Neuron (in vitro differentiated cells): Measurements from ENCODE around the gene VPS33A.
"Not testable (repeated sequence)": the region's sequence is repeated elsewhere in the genome, so short reads cannot be mapped to it uniquely, and the experiment has no call there.

Source experiments
- H2AFZ ChIP-seq: one replicate; pipeline ENCODE4 v1.6.1; 2013; ENCODE audit warnings: low read depth, mild to moderate bottlenecking, inconsistent platforms, low read length, moderate library complexity
- H3K27me3 ChIP-seq: one replicate; pipeline ENCODE4 v1.6.1; 2013; ENCODE audit warnings: low read length; ENCODE audit not compliant: insufficient read depth
- H3K36me3 ChIP-seq: one replicate; pipeline ENCODE4 v1.6.1; 2013; ENCODE audit warnings: low read length; ENCODE audit not compliant: insufficient read depth
- H3K4me1 ChIP-seq: one replicate; pipeline ENCODE4 v1.6.1; 2013; ENCODE audit warnings: low read length; ENCODE audit not compliant: insufficient read depth
- H3K4me3 ChIP-seq: 2 replicates; pipeline ENCODE4 v1.5.1; 2013; ENCODE audit warnings: mild to moderate bottlenecking, low read length, moderate library complexity
- H3K9me3 ChIP-seq: one replicate; pipeline ENCODE4 v1.6.1; 2013; ENCODE audit warnings: low read length

Gene VPS33A

GRCh38 chr12:122291431-122291830, 25.1 kb upstream of the VPS33A start:
- Histone ChIP-seq H2AFZ (no peak overlapping the region), H3K27me3 (no peaks in the 10 kb centered on the region), H3K4me1 (no peaks in the 10 kb centered on the region), H3K36me3 (peaks cover 40% of the 10 kb centered on the region), H3K9me3 (peaks cover 2% of the 10 kb centered on the region), H3K4me3 (no peak overlapping the region)

DNA sequence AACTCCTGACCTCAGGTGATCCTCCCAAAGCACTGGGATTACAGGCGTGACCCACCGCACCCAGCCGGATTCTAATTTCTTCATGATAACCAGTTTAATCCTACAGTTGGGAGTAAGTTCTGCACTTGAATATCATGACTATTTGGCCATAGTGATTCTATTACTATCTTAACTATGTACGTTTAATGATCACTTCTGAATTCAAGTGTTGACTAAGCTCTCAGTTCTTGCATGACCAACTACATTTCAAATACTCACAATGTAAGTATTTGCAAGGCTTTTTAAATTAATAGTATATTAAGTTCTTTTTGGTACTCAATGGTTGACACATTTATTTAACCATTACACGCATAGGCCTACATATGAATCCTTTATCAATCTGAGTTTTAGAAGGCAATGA, 17.4 kb upstream of the VPS33A start:
- Histone ChIP-seq H3K36me3 (peaks cover 36% of the 10 kb centered on the region), H3K9me3 (no peaks in the 10 kb centered on the region), H3K4me1 (peaks cover 7% of the 10 kb centered on the region), H2AFZ (no peak overlapping the region), H3K27me3 (no peaks in the 10 kb centered on the region), H3K4me3 (no peak overlapping the region)

DNA sequence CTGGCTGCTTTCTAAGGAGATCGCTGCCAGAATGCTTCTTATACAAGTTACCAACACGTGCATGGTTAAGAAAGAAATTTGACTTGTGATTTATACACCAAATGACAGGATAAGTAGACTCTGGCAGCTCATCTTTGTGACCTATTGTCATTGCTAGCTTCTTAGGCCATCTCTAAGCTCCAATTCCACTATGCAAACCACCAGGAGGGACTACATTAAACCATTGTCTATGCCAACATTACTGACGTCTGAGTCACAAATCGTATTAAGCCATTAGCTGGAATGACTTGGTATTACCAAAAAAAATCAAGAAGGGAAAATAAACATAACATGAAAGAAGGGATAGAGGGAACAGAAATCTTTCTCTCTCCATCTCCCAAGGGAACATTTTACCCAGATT, 15.8 kb upstream of the VPS33A start:
- H3K36me3 ChIP-seq: peaks cover 41% of the 10 kb centered on the region
- no peaks in the 10 kb centered on the region for H3K27me3 ChIP-seq
- H3K4me1 ChIP-seq: peaks cover 7% of the 10 kb centered on the region
- no peak overlapping the region for H3K4me3 ChIP-seq
- no peak overlapping the region for H2AFZ ChIP-seq
- no peaks in the 10 kb centered on the region for H3K9me3 ChIP-seq

DNA sequence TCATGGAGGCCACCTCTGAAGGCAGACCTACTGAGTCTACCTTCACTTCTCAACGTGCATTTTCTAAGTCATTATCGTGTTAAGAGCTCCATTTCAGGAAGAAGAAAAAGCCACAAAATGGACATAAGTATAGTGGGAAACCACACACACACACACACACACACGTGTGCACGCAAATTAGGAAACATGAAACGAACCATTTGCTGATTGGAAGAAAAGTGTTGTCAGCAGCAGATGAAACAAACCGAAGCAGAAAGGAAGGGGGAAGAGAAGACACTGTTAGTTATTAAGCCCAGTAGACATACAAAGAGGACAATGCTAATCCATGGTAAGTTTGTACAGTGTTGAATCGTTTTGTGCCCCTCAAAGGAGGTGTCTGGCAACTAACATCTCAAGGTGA, 9.9 kb upstream of the VPS33A start:
- H3K4me3 ChIP-seq: no peak overlapping the region
- H3K36me3 ChIP-seq: peaks cover 65% of the 10 kb centered on the region
- H2AFZ ChIP-seq: no peak overlapping the region
- no peaks in the 10 kb centered on the region for H3K27me3 ChIP-seq
- H3K4me1 ChIP-seq: no peaks in the 10 kb centered on the region
- H3K9me3 ChIP-seq: no peaks in the 10 kb centered on the region

DNA sequence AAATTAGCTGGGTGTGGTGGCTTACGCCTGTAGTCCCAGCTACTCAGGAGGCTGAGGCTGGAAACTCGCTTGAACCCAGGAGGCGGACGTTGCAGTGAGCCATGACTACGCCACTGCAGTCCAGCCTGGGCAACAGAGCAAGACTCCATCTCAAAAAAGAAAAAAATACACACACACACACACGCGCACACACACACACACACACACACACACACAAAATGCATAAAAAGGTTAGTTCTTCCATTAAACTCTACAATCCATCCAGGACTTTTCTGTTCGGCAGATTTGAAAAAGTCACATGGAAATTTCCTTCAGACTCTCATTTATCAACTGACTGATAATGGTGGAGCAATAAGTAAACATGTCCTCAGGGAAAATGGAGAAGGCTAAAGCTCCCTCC, 9.2 kb upstream of the VPS33A start:
- Histone ChIP-seq H3K9me3 (no peaks in the 10 kb centered on the region), H3K36me3 (peaks cover 60% of the 10 kb centered on the region), H3K4me3 (no peak overlapping the region), H2AFZ (no peak overlapping the region), H3K4me1 (no peaks in the 10 kb centered on the region), H3K27me3 (no peaks in the 10 kb centered on the region)

GRCh38 chr12:122265886-122266229, 436 bp downstream of the VPS33A start:
- Histone ChIP-seq H3K4me3 (peak overlapping the region; percentile 65), H3K27me3 (no peaks in the 10 kb centered on the region), H3K4me1 (peaks cover 7% of the 10 kb centered on the region), H2AFZ (peak overlapping the region; percentile 31), H3K9me3 (no peaks in the 10 kb centered on the region), H3K36me3 (peaks cover 18% of the 10 kb centered on the region)

DNA sequence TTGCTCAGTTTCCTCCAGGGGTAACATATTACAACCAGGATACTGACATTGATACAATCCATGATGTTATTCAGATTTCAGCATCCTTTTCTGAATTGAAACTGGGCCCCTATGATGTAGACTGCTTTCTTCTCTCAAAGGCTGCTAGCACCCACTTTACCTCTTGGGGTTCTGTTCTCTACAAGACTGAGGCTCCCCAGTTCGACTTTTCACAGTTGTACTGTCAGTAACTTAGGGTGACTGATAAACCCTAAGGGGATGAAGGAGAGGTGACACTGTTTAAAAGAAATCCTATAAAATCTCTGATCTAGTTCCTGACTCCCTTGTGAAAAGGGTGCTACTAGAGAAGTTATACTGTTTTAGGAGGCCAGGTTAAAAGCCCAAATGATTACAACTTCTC, 818 bp downstream of the VPS33A start:
- peaks cover 21% of the 10 kb centered on the region for H3K36me3 ChIP-seq
- H3K4me1 ChIP-seq: peaks cover 7% of the 10 kb centered on the region
- H3K4me3 ChIP-seq: peak overlapping the region; percentile 65
- peak overlapping the region; percentile 31 for H2AFZ ChIP-seq
- no peaks in the 10 kb centered on the region for H3K9me3 ChIP-seq
- H3K27me3 ChIP-seq: no peaks in the 10 kb centered on the region

GRCh38 chr12:122260735-122261134, 5.6 kb downstream of the VPS33A start:
- H3K27me3 ChIP-seq, H2AFZ ChIP-seq, H3K9me3 ChIP-seq, H3K4me3 ChIP-seq, H3K4me1 ChIP-seq: not testable (repeated sequence)
- H3K36me3 ChIP-seq: peaks cover 49% of the 10 kb centered on the region

- peaks cover 49% of the 10 kb centered on the region for H3K36me3 ChIP-seq
- H3K27me3 ChIP-seq, H3K9me3 ChIP-seq, H3K4me1 ChIP-seq, H3K4me3 ChIP-seq, H2AFZ ChIP-seq: not testable (repeated sequence)
These were observed 7.4 kb downstream of the VPS33A start for GRCh38 chr12:122258939-122259338.

GRCh38 chr12:122258462-122258861, 7.8 kb downstream of the VPS33A start:
- H2AFZ ChIP-seq, H3K27me3 ChIP-seq, H3K9me3 ChIP-seq, H3K4me1 ChIP-seq, H3K4me3 ChIP-seq: not testable (repeated sequence)
- peaks cover 44% of the 10 kb centered on the region for H3K36me3 ChIP-seq

GRCh38 chr12:122250536-122250935, 15.8 kb downstream of the VPS33A start:
- Histone ChIP-seq H3K36me3 (peaks cover 26% of the 10 kb centered on the region), H2AFZ (no peak overlapping the region), H3K9me3 (no peaks in the 10 kb centered on the region), H3K27me3 (no peaks in the 10 kb centered on the region), H3K4me1 (no peaks in the 10 kb centered on the region), H3K4me3 (no peak overlapping the region)

GRCh38 chr12:122250047-122250446, 16.2 kb downstream of the VPS33A start:
- no peak overlapping the region for H3K4me3 ChIP-seq

DNA sequence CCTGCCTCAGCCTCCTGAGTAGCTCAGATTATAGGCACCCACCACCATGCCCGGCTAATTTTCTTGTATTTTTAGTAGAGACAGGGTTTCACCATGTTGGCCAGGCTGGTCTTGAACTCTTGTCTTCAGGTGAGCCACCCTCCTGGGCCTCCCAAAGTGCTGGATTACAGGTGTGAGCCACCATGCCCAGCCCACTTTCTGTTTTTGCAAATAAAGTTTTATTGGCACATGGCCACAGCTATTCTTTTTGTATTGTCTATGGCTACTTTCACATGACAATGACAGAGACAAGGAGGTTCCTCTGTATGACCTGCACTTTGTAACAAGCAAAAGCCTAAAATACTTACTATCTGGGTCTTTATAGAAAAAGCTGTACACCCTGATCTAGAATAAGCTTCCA, 20.7 kb downstream of the VPS33A start:
- H3K4me1 ChIP-seq: no peaks in the 10 kb centered on the region
- no peak overlapping the region for H3K4me3 ChIP-seq
- no peak overlapping the region for H2AFZ ChIP-seq
- H3K9me3 ChIP-seq: no peaks in the 10 kb centered on the region
- no peaks in the 10 kb centered on the region for H3K27me3 ChIP-seq
- H3K36me3 ChIP-seq: peaks cover 47% of the 10 kb centered on the region

More at GRCh38 chr12:122250047-122250446, 16.2 kb downstream of the VPS33A start:
- Histone ChIP-seq H3K4me1 (no peaks in the 10 kb centered on the region), H3K9me3 (no peaks in the 10 kb centered on the region), H2AFZ (no peak overlapping the region), H3K36me3 (peaks cover 26% of the 10 kb centered on the region), H3K27me3 (no peaks in the 10 kb centered on the region)

DNA sequence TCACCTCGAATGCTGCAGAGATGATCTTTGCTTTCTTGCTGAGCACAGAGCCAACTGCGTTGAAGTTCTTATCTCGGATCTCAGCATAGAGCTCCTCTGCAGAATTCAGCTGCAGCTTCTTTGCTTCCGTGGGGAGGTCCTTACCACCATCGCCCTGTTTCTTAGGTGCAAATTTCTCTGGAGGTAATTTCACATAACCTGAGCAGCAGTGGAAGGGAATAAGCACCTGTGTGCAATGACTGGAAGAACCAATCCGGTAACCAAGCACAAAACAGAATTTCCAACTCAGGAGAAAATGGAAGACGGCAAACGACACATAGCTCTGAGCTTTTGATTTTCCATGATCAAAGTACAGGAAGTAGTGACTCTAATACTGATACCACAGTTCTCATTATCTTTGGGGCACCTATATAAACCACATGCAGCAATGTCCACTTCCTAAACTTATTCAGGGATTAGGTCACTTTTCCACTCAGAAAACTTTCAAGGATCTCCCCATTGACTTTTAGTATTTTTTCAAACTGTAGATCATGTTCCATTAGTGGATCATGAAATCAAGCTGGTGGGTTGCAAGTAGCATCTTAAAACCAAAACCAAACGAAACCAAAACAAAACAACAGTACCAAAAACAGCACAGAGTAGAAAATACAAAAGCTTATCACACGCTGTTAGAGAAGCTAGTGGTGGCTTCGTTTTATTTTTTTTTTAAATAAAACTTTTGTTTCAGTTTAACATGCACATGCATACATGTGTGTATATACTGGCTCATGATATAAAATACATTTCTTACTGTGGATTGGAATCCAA, 21.5 kb downstream of the VPS33A start:
- H3K4me1 ChIP-seq: no peaks in the 10 kb centered on the region
- no peak overlapping the region for H2AFZ ChIP-seq
- H3K27me3 ChIP-seq: no peaks in the 10 kb centered on the region
- no peak overlapping the region for H3K4me3 ChIP-seq
- peaks cover 39% of the 10 kb centered on the region for H3K36me3 ChIP-seq
- no peaks in the 10 kb centered on the region for H3K9me3 ChIP-seq
